ENCODE measurements around the gene CAMTA1.

DNA sequence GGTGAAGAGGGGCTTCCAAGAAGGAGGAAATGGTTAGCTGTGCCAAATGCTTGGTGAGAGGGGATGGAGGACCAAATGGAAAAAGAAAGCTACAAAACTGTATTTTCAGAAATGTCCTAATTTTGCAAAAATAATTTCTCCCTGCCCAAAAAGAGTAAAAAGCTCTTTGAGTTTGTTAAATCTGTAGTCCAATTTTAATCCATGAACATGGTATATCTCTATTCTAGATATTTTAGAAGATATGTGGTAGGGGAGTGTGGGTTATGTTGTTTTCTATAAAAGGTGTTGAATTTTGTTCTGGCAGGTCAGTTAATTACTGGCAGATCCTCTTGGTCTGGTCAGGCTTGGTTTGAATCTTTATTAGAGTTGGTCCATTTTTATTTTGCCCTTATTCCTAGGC is 511.7 kb downstream of the CAMTA1 start:
- TF ChIP-seq ZFP30 (CRISPR knock-in tag; IDR thresholded peaks at IDR 0.05): no peak
- TF ChIP-seq, protein P1, sequence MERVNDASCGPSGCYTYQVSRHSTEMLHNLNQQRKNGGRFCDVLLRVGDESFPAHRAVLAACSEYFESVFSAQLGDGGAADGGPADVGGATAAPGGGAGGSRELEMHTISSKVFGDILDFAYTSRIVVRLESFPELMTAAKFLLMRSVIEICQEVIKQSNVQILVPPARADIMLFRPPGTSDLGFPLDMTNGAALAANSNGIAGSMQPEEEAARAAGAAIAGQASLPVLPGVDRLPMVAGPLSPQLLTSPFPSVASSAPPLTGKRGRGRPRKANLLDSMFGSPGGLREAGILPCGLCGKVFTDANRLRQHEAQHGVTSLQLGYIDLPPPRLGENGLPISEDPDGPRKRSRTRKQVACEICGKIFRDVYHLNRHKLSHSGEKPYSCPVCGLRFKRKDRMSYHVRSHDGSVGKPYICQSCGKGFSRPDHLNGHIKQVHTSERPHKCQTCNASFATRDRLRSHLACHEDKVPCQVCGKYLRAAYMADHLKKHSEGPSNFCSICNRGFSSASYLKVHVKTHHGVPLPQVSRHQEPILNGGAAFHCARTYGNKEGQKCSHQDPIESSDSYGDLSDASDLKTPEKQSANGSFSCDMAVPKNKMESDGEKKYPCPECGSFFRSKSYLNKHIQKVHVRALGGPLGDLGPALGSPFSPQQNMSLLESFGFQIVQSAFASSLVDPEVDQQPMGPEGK (CRISPR knock-in tag; IDR thresholded peaks at IDR 0.05; ENCODE audit: borderline replicate concordance): no peak
- TF ChIP-seq SNAI2 (CRISPR knock-in tag; IDR thresholded peaks at IDR 0.05): no peak
- no peak for TF ChIP-seq BACH2 (CRISPR knock-in tag; IDR thresholded peaks at IDR 0.05; ENCODE audit: borderline replicate concordance)
